ENCODE results near the gene GLB1L2. TPM values are rescaled to one million over a fixed set of nuclear protein-coding genes. Genes with fewer than 3 reads are reported as not detected.

Gene GLB1L2
- total RNA-seq, 2 donors from 2014 or later = 2.5 to 4.1 TPM

DNA sequence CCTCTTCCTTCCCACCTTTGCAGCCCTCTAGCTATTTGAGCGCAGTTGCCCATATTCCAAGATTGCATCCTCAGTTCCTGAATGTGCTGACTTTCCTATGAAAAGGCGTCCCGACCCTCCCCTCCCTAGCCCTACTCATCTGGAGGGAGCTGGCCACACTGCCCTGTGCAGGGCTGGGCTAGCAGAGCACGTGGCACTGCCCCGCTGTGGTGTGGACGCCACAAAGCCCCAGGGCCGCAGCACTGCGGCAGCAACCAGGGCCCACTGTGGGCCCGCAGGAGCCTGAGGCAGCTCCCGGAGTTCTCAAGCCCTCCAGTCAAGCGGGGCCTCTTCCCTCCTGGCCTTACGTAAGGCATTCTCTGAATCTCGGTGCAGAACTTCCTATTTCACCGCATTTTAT, 52.6 kb downstream of the GLB1L2 start:
- TF ChIP-seq, protein P1, sequence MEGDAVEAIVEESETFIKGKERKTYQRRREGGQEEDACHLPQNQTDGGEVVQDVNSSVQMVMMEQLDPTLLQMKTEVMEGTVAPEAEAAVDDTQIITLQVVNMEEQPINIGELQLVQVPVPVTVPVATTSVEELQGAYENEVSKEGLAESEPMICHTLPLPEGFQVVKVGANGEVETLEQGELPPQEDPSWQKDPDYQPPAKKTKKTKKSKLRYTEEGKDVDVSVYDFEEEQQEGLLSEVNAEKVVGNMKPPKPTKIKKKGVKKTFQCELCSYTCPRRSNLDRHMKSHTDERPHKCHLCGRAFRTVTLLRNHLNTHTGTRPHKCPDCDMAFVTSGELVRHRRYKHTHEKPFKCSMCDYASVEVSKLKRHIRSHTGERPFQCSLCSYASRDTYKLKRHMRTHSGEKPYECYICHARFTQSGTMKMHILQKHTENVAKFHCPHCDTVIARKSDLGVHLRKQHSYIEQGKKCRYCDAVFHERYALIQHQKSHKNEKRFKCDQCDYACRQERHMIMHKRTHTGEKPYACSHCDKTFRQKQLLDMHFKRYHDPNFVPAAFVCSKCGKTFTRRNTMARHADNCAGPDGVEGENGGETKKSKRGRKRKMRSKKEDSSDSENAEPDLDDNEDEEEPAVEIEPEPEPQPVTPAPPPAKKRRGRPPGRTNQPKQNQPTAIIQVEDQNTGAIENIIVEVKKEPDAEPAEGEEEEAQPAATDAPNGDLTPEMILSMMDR (IDR thresholded peaks at IDR 0.05) = no peak
- H3K4me3 ChIP-seq = no peak overlapping the region

DNA sequence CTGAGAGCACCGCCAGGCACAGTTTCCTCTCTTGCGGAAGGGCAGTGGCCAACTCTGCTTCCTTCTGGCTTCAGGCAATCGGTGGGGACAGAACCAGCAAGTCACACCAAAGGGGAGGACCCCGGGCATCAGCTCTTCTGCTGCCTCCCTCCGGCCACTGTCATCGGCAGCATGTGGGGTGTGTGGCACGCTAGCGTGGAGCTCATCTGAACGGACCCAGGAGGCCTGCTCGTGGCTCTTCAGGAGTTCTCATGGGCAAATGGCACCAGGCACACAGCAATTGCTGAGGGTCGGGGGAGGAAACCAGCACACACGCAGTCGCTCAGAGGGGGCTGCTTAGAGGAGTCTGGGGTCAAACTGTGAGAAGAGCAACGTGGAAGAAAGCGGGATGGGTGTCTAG, 53.4 kb downstream of the GLB1L2 start:
- ATAC-seq (ENCODE audit: insufficient number of reproducible peaks, low FRiP score, low read depth) (no peak), DNase-seq (ENCODE audit: low spot score) (no peak)
- Histone ChIP-seq H3K4me3 (no peak overlapping the region), H3K27ac (no peak overlapping the region), H3K36me3 (no peaks in the 10 kb centered on the region), H3K27me3 (replicated peaks; ENCODE audit: insufficient read depth) (no peaks in the 10 kb centered on the region), H3K9me3 (no peaks in the 10 kb centered on the region), H3K4me1 (ENCODE audit: control insufficient read depth in 1 of 2, low read depth in 2 of 2) (peaks cover 0 to 13% of the 10 kb centered on the region in 2 donors)
- TF ChIP-seq, protein P1 (IDR thresholded peaks at IDR 0.05) = no peak

More for the DNA sequence above, 52.6 kb downstream of the GLB1L2 start:
- Histone ChIP-seq H3K27ac (no peak overlapping the region), H3K9me3 (no peaks in the 10 kb centered on the region), H3K27me3 (replicated peaks; ENCODE audit: insufficient read depth) (no peaks in the 10 kb centered on the region), H3K36me3 (no peaks in the 10 kb centered on the region), H3K4me1 (ENCODE audit: control insufficient read depth in 1 of 2, low read depth in 2 of 2) (peaks cover 0 to 13% of the 10 kb centered on the region in 2 donors)
- no peak for ATAC-seq (ENCODE audit: insufficient number of reproducible peaks, low FRiP score, low read depth)
- no peak for DNase-seq (ENCODE audit: low spot score)

DNA sequence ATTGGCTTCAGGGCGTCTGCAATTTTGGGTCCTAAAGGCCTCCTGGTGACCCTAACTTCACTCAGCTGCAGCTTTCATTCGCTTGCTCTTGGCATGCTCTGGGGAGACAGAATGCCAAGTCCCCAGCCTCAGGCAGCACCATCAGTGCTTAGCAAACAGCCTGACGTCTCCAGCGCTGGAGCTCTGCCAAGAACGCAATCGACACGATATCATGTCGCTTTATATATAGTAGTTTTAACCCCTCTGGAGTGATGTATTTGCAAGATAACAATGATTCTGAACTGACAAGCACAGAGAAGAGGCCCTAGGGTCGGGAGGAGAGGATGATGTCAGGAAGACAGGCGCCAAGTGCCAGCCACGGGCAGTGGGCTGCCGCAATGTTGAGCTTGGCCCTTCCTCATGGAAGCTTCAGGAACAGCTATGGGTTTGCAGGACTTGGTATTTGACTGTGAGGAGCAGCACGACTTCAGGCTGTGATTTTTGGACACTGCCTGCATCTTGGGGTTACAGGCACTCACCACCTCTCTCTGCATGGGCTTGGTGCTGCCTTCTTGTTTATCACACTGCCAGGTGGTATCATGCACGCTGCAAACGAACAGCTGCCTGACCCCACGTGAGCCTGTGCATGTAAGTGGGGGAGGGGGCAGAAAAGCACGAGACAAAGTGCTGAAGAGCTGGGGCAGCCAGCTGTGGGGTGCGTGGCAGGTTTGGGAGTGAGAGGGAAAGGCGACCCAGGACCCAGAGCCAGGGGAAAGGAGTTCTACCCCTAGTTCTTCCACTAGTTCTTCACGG, 54.2 kb downstream of the GLB1L2 start:
- no peak for DNase-seq (ENCODE audit: low spot score)
- no peaks in the 10 kb centered on the region for H3K27me3 ChIP-seq (replicated peaks; ENCODE audit: insufficient read depth)
- H3K4me3 ChIP-seq = no peak overlapping the region
- peaks cover 0 to 13% of the 10 kb centered on the region in 2 donors for H3K4me1 ChIP-seq (ENCODE audit: control insufficient read depth in 1 of 2, low read depth in 2 of 2)
- no peak for ATAC-seq (ENCODE audit: insufficient number of reproducible peaks, low FRiP score, low read depth)
- H3K36me3 ChIP-seq = no peaks in the 10 kb centered on the region
- TF ChIP-seq, protein P1 (IDR thresholded peaks at IDR 0.05) = no peak
- no peaks in the 10 kb centered on the region for H3K9me3 ChIP-seq
- no peak overlapping the region for H3K27ac ChIP-seq

DNA sequence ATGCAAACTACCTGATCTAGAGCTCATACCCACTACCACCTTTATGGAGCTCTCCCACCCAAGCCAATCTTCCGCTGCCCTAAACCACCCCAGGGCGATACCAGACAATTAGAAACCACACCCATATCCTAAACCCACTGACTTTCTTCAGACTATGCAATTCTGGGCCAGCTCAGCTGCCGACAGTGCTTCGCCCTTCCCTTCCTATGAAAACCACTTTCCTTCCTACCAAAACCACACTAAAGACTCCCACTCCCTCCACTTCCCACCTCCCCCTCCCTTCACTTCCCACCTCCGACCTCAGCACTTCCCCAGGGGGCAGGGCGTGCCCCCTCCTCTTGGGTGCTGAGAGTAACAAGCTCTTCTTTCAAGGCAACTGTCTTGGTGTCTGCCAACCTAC, 55.2 kb downstream of the GLB1L2 start:
- no peak overlapping the region for H3K4me3 ChIP-seq
- ATAC-seq (ENCODE audit: insufficient number of reproducible peaks, low FRiP score, low read depth) = no peak
- peaks cover 0 to 13% of the 10 kb centered on the region in 2 donors for H3K4me1 ChIP-seq (ENCODE audit: control insufficient read depth in 1 of 2, low read depth in 2 of 2)
- no peaks in the 10 kb centered on the region for H3K27me3 ChIP-seq (replicated peaks; ENCODE audit: insufficient read depth)
- no peaks in the 10 kb centered on the region for H3K36me3 ChIP-seq
- no peak for DNase-seq (ENCODE audit: low spot score)
- no peak overlapping the region for H3K27ac ChIP-seq
- TF ChIP-seq, protein P1 (IDR thresholded peaks at IDR 0.05) = no peak
- no peaks in the 10 kb centered on the region for H3K9me3 ChIP-seq

DNA sequence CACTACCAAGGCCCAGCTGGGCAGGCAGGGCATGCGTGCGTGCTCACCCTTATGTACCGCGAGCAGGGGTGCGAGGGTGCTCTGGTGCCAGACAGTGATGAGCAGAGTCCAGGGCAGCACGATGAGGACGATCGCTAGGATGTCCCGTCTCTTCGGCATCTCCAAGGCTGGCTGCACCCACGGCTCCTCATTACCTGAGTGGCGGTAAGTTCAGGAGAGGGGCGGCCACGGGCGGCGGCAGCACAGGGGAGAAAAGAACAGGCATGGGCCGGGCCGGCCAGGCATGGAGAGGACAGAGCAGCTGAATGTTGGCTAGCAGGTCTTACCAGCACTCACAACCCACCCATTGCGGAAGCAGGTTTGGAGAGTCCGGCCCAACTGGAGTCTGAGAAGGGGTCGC, 55.7 kb downstream of the GLB1L2 start:
- Histone ChIP-seq H3K27ac (no peak overlapping the region), H3K27me3 (replicated peaks; ENCODE audit: insufficient read depth) (no peaks in the 10 kb centered on the region), H3K4me1 (ENCODE audit: control insufficient read depth in 1 of 2, low read depth in 2 of 2) (peaks cover 0 to 13% of the 10 kb centered on the region in 2 donors), H3K9me3 (no peaks in the 10 kb centered on the region), H3K36me3 (no peaks in the 10 kb centered on the region), H3K4me3 (no peak overlapping the region)
- ATAC-seq (ENCODE audit: insufficient number of reproducible peaks, low FRiP score, low read depth) (no peak), DNase-seq (ENCODE audit: low spot score) (no peak)
- TF ChIP-seq, protein P1 (IDR thresholded peaks at IDR 0.05) = no peak
